ENCODE data around the gene TMPRSS6.

DNA sequence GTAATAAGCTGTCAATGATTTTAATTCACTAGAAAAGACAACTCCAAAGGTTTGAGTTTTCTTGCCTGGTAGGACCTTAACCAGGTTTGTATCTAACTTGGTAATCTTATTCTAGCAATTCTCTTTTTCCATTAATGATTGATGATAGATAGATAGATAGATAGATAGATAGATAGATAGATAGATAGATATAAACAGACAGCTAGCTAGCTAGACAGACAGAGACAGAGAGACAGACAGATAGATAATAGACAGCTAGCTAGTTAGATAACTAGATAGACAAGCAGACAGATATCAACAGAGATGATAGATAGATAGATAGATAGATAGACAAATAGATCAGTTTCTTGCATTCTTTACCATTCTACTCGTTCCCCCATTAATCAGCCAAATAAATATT, 15.3 kb downstream of the TMPRSS6 start:
- TF ChIP-seq, protein P1, sequence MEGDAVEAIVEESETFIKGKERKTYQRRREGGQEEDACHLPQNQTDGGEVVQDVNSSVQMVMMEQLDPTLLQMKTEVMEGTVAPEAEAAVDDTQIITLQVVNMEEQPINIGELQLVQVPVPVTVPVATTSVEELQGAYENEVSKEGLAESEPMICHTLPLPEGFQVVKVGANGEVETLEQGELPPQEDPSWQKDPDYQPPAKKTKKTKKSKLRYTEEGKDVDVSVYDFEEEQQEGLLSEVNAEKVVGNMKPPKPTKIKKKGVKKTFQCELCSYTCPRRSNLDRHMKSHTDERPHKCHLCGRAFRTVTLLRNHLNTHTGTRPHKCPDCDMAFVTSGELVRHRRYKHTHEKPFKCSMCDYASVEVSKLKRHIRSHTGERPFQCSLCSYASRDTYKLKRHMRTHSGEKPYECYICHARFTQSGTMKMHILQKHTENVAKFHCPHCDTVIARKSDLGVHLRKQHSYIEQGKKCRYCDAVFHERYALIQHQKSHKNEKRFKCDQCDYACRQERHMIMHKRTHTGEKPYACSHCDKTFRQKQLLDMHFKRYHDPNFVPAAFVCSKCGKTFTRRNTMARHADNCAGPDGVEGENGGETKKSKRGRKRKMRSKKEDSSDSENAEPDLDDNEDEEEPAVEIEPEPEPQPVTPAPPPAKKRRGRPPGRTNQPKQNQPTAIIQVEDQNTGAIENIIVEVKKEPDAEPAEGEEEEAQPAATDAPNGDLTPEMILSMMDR (IDR thresholded peaks at IDR 0.05; ENCODE audit: insufficient read depth, low read length, poor library complexity, severe bottlenecking), result no peak
- no peak for TF ChIP-seq EZH2phosphoT487 (conservative IDR thresholded peaks at IDR 0.05; ENCODE audit: low read length)

All from SU-DHL-6 (cell line).